Skin of body (tissue), 2 donors: ENCODE data around the gene FOSL2. TPM values are rescaled to one million over a fixed set of nuclear protein-coding genes. Genes with fewer than 3 reads are reported as not detected.

ENCODE experiments used
- DNase-seq: peaks from one replicate; lab custom pipeline; 2025; lab: John Stamatoyannopoulos, UW
- total RNA-seq: library from RNA; depleted of rRNA; stranded (reverse); fragments of >200 nt; gene quantifications from one replicate; pipeline ENCODE4 v1.2.3, GENCODE V29; 2014

Gene FOSL2
- total RNA-seq, 1 donor from 2014 or later = 62.8 TPM

DNA sequence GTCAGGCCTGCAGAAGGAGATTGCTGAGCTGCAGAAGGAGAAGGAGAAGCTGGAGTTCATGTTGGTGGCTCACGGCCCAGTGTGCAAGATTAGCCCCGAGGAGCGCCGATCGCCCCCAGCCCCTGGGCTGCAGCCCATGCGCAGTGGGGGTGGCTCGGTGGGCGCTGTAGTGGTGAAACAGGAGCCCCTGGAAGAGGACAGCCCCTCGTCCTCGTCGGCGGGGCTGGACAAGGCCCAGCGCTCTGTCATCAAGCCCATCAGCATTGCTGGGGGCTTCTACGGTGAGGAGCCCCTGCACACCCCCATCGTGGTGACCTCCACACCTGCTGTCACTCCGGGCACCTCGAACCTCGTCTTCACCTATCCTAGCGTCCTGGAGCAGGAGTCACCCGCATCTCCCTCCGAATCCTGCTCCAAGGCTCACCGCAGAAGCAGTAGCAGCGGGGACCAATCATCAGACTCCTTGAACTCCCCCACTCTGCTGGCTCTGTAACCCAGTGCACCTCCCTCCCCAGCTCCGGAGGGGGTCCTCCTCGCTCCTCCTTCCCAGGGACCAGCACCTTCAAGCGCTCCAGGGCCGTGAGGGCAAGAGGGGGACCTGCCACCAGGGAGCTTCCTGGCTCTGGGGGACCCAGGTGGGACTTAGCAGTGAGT lies 19.4 kb downstream of the FOSL2 start:
- DNase-seq = no peak

DNA sequence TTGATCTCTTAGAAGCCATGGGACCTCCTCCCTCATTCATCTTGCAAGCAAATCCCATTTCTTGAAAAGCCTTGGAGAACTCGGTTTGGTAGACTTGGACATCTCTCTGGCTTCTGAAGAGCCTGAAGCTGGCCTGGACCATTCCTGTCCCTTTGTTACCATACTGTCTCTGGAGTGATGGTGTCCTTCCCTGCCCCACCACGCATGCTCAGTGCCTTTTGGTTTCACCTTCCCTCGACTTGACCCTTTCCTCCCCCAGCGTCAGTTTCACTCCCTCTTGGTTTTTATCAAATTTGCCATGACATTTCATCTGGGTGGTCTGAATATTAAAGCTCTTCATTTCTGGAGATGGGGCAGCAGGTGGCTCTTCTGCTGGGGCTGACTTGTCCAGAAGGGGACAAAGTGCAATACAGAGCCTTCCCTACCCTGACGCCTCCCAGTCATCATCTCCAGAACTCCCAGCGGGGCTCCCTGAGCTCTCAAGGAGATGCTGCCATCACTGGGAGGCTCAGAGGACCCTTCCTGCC lies 20.0 kb downstream of the FOSL2 start:
- DNase-seq = no peak

DNA sequence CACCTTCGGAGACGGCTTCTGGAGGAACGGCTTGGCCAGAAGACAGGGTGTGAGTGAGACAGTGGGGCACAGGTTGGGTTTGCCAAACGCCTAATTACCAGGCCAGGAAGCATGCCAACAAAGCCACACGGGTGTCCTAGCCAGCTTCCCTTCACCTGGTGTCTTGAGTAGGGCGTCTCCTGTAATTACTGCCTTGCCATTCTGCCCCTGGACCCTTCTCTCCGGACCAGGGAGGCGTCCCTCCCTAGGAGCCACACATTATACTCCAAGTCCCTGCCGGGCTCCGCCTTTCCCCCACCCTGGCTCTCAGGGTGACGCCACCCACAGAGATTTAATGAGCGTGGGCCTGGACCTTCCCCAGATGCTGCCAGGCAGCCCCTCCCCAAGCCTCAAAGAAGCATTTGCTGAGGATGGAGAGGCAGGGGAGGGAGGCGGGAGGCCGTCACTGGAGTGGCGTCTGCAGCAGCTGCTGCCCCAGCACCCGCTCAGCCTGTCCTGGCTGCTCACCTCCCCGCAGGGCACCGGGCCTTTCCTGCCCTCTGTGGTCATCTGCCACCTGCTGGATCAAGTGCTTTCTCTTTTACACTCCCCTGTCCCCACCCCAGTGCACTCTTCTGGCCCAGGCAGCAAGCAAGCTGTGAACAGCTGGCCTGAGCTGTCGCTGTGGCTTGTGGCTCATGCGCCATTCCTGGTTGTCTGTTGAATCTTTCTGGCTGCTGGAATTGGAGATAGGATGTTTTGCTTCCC lies 20.7 kb downstream of the FOSL2 start:
- no peak for DNase-seq

DNA sequence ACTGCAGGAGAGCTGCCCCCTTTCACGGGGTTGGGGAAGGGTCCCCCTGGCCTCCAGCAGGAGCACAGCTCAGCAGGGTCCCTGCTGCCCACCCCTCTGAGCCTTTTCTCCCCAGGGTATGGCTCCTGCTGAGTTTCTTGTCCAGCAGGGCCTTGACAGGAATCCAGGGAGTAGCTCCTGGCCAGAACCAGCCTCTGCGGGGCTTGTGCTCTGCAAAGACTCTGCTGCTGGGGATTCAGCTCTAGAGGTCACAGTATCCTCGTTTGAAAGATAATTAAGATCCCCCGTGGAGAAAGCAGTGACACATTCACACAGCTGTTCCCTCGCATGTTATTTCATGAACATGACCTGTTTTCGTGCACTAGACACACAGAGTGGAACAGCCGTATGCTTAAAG lies 21.2 kb downstream of the FOSL2 start:
- DNase-seq = no peak

DNA sequence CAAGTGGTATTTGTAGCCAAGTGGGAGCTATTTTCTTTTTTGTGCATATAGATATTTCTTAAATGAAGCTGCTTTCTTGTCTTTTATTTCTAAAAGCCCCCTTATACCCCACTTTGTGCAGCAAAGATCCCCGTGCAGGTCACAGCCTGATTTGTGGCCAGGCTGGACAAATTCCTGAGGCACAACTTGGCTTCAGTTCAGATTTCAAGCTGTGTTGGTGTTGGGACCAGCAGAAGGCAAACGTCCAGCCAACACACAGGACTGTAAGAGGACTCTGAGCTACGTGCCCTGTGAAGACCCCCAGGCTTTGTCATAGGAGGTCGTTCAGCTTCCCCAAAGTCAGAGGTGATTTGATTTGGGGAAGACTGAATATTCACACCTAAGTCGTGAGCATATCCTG lies 21.9 kb downstream of the FOSL2 start:
- no peak for DNase-seq

DNA sequence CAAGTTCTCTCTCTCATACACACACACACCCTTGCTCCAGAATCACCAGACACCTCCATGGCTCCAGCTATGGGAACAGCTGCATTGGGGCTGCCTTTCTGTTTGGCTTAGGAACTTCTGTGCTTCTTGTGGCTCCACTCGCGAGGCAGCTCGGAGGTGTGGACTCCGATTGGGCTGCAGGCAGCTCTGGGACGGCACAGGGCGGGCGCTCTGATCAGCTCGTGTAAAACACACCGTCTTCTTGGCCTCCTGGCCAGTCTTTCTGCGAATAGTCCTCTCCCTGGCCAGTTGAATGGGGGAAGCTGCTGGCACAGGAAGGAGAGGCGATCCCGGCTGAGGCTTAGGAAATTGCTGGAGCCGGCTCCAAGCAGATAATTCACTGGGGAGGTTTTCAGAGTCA lies 22.4 kb downstream of the FOSL2 start:
- DNase-seq = no peak

DNA sequence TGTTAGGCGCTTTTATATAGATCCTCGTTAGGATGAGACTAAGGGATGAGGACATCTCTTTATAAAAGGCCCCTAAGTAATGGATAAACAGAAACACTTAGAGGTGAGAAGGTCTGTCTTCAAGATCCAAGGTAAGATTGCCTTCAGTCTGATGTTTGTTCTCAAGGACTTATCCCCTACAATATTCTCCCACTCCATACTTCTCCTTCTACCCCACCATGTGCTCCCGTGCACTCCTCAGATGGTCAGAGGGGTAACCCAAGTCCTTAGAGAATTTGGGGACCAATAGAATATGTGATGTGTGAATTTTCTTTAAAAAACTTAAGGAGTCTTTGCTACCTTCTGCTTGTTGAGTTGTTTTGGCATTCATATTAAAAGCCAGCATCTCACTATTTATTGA lies 23.1 kb downstream of the FOSL2 start:
- no peak for DNase-seq

DNA sequence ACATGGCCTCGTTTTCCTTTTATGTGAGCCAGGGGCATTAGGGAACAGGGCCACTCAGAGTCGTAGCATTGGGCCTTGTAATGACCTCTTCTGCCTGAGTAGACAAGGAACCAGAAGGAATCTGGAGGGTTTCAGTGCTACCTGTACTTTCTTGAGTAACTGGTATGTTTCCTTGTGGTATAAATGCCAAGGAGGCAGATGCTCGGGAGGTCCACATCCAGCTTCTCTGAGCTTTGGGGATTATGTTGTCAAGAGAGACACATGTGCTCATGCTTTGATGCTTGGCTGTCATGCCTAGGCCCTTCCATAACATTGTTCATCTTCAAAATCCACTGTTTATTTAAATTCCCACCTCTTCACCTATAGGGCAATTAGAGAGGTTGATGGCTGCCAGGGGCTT lies 26.3 kb downstream of the FOSL2 start:
- no peak for DNase-seq

DNA sequence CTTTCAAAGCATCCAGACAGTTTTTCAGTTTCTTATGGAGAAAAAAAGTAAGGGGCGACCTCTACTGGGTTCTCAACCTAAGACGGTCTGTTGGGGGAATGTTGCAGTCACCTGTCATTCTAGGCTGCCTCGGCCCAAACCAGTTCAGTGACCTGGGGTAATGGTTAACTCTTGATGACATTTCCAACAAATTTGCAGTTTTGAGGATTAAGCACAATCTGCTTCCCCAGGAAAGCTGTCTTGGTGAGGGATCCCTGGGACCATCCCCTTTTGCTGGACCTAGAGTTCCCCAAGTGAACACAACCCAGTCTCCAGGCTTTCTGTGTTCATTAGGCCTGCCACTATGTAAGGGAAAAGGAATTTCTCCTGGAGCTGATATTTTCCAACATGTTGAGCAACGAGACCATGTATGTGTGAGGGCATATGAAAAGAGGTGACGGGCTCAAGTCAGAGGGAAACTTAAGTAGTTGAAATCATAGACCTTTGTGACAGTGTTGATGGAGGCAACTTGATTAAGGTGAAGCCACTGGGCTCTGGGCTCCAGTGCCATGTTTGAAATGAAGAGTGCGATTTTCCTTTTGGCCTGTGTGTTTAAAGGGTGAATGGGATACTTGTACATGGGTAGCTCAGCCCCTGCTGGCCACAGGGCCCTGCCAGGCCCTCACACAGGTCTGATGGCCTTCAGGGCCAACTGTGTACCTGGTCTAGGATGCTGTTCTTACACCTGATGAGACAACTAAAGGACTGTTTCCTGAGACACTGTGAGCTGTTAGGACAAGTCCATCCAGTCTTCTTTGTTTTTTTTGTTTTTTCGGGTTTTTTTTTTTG lies 27.0 kb downstream of the FOSL2 start:
- DNase-seq = no peak

DNA sequence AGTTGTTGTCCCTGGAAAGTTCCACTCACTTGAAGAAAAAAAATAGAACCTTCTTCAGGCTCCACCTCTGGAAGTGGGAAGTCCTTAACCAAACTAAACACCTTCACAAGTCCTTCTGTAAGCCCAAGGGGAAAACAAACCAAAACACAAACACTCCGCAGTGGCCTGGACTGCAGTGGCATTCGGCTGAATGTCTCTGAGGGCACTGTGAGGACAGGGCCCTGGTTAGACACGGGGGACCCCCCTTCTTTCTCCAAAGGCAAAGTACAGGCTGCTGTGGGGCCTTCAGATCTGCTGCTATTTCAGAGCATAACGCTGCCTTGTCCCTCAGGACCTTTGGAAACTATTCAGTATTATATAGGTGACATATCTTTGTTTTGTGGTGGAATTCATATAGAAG lies 28.1 kb downstream of the FOSL2 start:
- DNase-seq = no peak

DNA sequence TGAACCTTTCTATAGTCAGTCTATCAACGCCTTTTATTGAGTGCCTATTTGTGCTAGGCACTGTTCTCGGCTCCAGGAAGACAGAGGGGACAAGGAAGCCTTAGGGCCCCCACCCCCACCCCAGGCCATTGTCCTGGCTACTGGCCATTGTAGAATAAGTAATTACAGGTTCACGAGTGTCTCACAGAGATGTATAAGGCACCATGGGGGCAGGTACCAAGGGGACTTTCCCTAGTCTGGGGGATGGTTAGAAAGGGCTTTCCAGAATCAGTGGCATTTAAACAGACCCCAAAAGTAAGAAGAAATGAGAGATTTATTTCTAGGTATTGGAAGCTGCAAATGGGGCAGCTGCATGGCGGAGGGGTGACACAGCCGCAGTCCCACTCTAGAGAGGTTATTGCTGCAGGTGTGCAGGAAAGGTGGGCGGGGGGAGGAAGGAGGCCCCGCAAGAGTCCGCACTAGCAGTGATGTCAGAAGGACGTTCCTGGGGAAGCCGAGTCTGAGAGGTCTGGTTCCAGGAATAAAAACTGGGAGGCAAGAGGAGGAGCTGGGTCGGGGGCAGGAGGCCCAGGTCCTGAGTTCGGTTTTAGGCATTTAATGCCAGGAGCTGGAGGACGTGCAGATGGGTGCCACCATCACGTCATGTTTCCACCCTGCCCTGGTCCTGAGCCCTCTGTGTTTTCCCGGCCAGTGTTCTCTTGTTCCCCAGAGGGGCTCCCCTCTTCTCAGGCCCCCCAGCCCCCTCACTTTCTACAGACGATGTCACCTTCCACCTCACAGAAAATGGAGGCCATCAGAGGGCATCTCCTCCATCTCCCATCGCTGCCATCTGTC lies 30.5 kb downstream of the FOSL2 start:
- DNase-seq = no peak

DNA sequence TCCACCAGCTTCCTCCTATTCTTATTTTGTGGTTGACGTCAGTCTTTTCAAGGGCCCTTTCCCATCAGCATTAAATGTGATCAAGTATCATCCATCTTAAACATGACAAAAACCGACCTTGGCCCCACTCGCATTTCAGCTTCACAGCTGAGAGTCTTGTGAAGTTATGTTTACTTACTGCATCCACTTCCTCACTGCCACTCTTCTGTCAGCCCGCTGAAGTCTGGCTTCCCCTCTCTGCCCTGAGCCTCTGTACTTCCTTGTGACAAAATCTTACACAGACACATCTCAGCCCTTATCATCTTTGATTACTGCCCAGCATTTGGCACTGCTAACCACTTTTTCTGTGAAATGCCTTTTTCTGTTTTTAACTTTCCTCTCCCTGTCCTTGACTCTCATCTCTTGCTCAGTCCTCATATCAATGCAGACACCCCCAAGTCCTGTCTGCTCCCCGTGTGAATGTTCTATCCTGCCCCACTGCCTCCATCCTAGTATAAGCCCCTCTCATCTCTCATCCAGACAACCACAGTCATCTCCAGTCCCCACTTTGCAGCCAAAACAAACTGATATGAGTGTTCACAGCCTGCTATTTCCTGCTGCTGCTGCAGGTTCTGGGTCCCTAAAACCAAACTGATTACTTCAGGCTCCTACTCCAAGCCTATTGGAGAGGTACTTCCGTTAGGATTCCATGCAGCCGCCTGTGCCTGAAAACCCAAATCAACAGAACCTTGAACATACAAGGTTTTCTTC lies 31.4 kb downstream of the FOSL2 start:
- no peak for DNase-seq

DNA sequence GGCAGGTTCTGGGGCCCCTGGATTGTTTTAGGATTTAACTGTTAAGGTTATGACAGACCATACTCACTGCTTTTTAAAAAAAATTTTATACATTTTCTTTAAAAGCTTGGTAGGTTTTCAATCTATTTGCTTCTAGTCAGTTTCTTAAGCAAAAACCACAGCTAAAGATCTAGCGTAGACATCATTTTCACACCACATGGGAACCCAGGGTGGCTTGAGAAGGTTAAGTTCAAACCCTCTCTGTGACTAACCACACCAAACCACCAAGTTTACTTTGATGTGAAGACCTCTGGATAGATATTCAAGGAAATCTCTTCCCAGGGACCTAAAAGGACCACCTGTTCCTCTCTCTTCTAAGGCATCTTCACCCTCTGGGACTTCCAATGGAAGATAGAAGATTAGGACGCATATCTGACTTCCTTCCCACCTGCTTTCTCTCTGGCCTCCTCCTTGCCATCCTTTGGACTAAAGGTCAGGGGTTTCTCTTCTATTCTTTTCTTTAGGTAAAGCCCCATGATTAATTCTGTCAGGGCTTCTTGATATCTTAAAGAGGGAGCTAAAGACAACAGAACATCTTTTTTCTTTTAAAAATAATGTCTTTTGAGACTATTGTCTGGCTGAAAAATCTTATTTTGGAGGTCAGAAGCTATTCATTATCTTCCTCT lies 32.3 kb downstream of the FOSL2 start:
- DNase-seq = no peak

DNA sequence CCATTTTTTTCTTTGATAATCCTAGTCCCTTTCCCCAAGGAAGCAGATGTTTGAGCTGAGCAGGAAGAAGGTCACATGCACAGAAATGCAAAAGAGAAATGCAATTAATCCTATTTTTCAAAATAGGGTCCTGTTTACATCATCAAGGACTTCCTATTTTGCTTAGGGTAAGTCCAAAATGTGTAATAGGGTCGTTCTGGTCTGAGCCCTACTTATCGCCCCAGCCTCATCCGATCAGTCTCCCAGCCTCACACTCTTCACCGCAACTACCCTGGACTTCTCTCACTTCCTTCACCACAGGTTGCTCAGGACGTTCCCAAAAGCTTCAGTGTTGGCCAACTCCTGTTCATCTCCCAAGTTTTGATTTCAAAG lies 32.8 kb downstream of the FOSL2 start:
- DNase-seq = no peak

DNA sequence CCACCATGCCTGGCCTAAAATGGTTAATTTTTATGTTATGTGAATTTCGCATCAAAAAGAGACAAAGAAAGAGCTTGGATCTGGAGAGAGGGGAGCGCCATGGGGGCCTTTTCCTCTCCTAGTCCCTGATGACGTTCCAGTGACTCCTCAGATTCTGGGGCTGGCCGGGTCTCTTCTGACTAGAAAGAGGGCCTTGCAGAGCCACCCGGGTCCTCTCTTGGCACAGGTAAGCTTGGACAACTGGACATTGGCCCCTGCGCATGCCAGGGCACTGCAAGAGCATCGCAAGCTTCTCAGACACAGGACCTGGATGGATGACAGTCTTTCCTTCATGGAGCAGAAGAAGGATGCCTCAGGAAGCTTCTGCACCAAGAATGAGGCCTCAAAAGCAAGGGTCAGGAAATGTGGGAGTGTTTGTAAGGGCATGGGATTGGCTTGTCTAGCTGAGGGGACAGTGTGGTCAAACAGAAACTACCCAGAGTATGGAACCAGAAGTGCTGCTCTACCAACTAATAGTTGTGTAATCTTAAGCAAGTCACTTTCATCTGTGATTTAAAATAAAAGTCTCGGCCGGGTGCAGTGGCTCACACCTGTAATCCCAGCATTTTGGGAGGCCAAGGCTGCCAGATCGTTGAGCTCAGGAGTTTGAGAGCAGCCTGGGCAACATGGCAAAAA lies 35.2 kb downstream of the FOSL2 start:
- DNase-seq = no peak

DNA sequence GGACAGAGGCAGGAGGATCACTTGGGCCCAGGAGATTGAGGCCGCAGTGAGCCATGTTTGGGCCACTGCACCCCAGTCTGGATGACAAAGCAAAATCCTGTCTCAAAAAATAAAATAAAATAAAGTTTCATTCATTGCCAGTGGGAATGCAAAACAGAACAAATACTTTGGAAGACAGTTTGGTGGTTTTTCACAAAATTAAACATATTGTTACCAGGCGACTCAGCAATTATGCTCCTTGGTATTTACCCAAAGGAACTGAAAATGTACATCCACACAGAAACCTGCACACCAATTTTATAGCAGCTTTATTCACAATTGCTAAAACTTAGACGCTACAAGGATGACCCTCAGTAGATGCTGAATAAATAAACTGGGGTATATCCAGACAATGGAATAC lies 35.8 kb downstream of the FOSL2 start:
- DNase-seq = no peak

DNA sequence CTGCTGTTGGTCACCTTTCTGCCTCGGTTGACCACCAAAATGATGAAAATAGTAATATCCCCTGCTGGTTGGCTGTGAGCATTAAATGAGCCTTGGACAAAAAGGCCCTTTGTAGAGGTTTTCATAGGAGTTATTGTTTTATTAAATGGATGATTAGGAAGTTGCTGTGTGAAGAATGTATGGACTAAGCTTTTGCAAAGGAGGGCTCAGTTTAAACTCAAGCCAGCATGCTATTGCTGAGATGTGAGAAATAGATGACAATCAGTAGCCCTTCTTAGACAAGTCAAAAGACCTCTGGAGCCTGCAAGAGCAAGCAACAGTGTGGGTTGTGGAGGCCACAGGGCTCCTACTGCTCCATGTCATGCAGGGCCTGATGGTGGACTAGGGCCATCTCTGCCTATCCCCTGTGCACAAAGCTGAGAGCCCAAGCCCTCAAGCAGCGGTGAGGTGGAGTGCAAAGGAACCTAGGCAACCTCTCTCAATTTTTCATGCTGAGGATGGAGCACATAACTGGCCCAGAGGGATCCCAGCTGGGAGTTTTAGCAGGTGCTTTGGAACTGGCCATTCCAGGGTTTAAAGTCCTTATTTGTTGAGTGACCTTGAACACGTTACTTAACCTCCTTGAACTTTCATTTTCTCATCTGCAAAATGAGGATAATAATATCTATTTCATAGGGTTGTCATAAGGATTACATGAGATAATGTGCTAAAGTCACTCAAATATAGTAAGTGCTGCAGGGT lies 37.1 kb downstream of the FOSL2 start:
- no peak for DNase-seq

DNA sequence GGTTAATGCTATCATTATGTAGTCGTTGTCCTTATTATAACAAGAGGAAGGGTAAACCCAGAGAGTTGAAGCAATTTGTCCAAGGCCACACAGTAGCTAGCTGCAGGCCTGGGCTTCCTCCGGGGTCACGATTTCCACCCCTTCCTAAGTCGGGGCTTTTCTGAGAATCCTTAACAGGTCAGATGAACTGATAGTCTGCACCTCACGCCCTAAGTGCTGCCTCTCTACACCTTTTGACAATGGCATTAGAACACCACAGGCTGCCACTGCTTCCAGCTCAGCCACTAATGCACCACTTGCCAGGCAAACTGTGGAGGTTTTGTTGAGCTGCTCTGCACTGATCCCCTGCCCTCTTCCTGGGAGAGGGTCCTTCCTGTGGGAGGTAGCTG lies 37.7 kb downstream of the FOSL2 start:
- no peak for DNase-seq
